ENCODE measurements around the gene PCBP3. TPM values are rescaled to one million over a fixed set of nuclear protein-coding genes. Genes with fewer than 3 reads are reported as not detected.

Gene PCBP3
- total RNA-seq, 1 experiment from 2014 or later, result 10.9 TPM

- Histone ChIP-seq H2AK5ac (ENCODE audit: insufficient read length, low read length) (no peak overlapping the region), H3K18ac (ENCODE audit: insufficient read length, low read depth, low read length) (no peak overlapping the region), H3K14ac (ENCODE audit: insufficient read depth, low read length) (peak overlapping the region; percentile 12; the same call in 1 of the 2 replicates), H3K79me1 (ENCODE audit: insufficient read depth, low read depth, low read length, poor library complexity, severe bottlenecking) (no peaks in the 10 kb centered on the region), H2BK12ac (ENCODE audit: insufficient read length, low read depth, low read length) (no peak overlapping the region), H3K23ac (ENCODE audit: insufficient read length, low read depth, low read length) (no peak overlapping the region), H3K4ac (ENCODE audit: low read depth, low read length) (no peak overlapping the region), H2BK15ac (ENCODE audit: low read depth, low read length) (no peak overlapping the region), H2BK120ac (ENCODE audit: low read depth, low read length, poor library complexity, severe bottlenecking) (no peak overlapping the region), H2BK5ac (ENCODE audit: insufficient read length, low read length) (no peak overlapping the region), H3K23me2 (ENCODE audit: insufficient read length, low read depth, low read length, poor library complexity, severe bottlenecking) (no peaks in the 10 kb centered on the region), H3K9ac (ENCODE audit: extremely low read depth, insufficient read length, low read length) (no peak overlapping the region), H3K27ac (ENCODE audit: insufficient read length, low read depth, low read length) (no peak overlapping the region), H4K91ac (ENCODE audit: insufficient read length, low read depth, low read length) (no peak overlapping the region), H2BK20ac (ENCODE audit: low read depth, low read length, poor library complexity, severe bottlenecking) (no peak overlapping the region), H3K27me3 (ENCODE audit: insufficient read depth, low read length) (no peaks in the 10 kb centered on the region), H3T11ph (ENCODE audit: low read length) (no peak overlapping the region), H3K56ac (ENCODE audit: insufficient read length, low read depth, low read length) (no peak overlapping the region), H3K79me2 (ENCODE audit: insufficient read depth, low read length) (no peaks in the 10 kb centered on the region), H4K20me1 (ENCODE audit: control insufficient read depth, insufficient read depth, insufficient read length) (no peaks in the 10 kb centered on the region), H4K8ac (replicated peaks; ENCODE audit: insufficient read length, low read depth, low read length) (no peak overlapping the region), H3K9me3 (ENCODE audit: control insufficient read depth, low read depth, low read length) (no peaks in the 10 kb centered on the region), H2AFZ (ENCODE audit: low read length) (no peak overlapping the region), H4K5ac (ENCODE audit: insufficient read length, low read depth, low read length) (no peak overlapping the region), H3K4me2 (ENCODE audit: insufficient read depth, insufficient read length, low read length) (no peak overlapping the region), H3K4me1 (ENCODE audit: insufficient read depth, low read length) (no peaks in the 10 kb centered on the region)
- peaks cover 0 to 2% of the 10 kb centered on the region in 2 experiments; a peak in 2 of 4 replicates for H3K4me1 Mint-ChIP-seq
- H3K27me3 Mint-ChIP-seq (ENCODE audit: low read depth), result peaks cover 25% of the 10 kb centered on the region
- no peak for DNase-seq
- no peak overlapping the region for H3K27ac Mint-ChIP-seq
- H3K9me3 Mint-ChIP-seq, result no peaks in the 10 kb centered on the region
- no peak overlapping the region for H3K4me3 Mint-ChIP-seq
- WGBS (ENCODE audit: extremely low coverage, insufficient read length, low lambda C conversion rate), result no CpG with 5 or more reads among the region's 17 CpGs
- no peaks in the 10 kb centered on the region for H3K36me3 Mint-ChIP-seq (ENCODE audit: insufficient read depth in 1 of 3, low read depth in 3 of 3)
- no peak for TF ChIP-seq CTCF (conservative IDR thresholded peaks at IDR 0.05)
Measured at GRCh38 chr21:45938811-45939520, 295.4 kb downstream of the PCBP3 start.
